GM04503 (cell line): ENCODE measurements around the gene AGAP1.
"Not testable (repeated sequence)": the region's sequence is repeated elsewhere in the genome, so short reads cannot be mapped to it uniquely, and the experiment has no call there.

ENCODE experiments used
- DNase-seq: peaks from one replicate; pipeline ENCODE4 v3.0.0-alpha.2; 2012; ENCODE audit warnings: low read depth

AGAP1 gene

DNA sequence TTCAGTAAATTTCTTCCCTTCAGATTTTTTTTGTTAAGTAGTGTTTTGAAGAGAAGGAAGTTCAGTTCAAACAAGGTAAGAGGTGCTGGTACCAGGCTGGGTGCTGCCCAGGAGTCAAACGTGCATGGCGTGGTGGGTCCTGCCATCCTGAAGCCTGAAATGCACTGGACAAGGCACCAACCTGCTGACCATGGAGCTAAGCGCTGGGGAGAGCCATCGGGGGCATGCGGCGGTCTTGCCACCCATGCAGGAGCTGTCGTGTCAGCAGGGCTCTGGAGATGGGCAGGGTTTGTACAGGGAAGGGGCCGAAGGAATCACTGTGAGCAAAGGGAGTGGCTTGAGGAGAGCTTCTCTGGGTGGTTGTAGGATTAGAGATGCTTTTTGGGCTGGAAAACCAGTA, 547.8 kb downstream of the AGAP1 start:
- DNase-seq, result no peak

DNA sequence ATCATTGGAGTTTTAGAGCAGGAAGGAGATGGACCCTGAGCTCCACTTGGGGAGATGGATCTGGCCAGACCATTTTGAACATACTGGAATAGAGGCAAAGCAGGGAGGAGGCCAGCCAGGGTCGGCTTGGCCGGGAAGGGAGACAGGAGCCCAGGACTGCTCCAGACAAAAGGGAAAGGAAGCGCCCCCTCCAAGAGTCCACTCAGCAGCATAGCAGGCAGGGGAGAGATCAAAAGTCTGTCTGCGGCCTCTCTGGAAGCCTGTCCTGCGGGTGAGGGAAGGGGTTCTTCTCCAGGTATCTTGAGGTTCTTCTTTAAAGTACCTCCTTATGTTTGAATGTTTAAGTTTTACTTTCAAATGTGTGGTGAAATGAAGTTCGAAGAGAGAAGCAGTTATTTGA, 548.2 kb downstream of the AGAP1 start:
- DNase-seq, result no peak

DNA sequence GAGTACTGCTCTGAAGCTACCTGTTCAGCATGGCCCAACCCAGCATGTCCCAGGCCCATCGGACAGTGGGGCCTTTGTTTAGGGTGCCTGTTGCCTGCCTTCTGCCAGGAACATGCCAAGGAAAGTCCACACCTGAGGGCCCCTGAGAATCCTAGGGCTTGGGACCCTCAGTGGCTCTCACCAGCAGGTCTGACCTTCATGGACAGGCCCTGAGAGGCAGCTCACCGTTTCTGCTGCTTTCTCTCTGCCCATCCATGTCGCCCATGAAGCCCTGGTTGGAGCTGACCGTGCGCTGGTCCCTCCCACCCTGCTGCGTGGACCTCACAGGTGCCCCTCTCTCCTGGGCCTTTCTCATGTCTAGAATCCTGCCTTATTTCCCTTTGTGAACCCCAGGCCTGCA, 550.3 kb downstream of the AGAP1 start:
- DNase-seq, result no peak

DNA sequence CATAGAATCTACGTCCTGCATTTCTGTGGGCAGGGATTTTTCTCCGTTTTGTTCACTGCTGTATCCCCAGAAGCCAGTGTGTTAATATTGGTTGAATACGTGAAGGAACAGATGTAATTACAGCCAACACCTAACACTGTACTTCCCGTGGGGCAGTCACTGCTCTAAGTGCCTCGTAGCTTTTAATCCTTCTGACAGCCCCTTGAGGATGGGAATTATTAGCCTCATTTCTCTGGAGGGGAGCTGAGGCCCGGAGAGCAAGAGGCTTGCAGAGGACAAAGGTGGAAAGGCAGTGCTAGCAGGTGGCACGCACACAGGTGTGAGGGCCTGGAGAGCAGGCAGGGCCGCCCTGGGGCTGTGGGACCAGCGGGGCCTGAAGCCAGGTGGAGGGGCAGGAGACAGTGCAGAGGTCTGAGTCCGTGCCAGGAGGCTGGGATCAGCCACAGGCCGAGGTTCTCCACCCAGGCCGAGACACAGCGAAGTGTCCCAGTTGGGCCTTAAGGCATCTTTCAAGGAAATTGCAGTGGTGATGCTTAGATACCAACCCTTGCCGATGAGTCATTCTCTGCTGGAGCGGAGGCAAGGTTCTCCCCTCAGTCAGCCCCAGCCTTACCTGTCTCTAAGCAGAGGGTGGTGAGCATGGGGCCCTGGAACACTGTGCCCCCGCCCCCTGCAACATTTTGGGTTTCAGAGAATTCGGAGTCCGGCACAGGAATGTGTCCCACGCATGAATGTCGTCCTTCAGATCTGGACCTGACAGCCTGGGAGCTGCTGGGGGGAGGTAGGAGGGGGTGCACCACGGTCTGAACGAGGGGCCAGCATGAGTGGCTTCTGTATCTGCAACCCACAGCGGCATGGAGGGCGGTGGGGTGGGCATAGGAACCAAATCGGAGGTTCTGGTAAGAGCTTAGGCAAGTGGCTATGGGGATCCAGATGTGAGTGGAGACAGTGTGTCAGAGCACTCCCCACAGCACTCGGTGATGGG, 551.7 kb downstream of the AGAP1 start:
- DNase-seq, result no peak

DNA sequence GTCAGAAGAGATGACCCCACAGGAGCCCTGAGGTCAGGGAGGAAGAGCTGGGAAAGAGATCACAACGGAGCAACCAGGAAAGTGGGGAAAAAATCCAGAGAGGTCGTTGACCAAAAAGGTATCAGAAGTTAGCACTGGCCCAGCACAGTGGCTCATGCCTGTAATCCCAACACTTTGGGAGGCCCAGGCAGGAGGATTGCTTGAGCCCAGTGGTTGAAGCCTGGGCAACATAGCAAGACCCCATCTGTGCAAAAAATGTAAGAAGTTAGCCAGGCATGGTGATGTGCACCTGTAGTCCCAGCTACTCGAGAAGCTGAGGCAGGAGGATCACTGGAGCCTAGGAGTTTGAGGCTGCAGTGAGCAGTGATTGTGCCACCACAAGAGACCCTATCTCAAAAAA, 552.9 kb downstream of the AGAP1 start:
- no peak for DNase-seq

DNA sequence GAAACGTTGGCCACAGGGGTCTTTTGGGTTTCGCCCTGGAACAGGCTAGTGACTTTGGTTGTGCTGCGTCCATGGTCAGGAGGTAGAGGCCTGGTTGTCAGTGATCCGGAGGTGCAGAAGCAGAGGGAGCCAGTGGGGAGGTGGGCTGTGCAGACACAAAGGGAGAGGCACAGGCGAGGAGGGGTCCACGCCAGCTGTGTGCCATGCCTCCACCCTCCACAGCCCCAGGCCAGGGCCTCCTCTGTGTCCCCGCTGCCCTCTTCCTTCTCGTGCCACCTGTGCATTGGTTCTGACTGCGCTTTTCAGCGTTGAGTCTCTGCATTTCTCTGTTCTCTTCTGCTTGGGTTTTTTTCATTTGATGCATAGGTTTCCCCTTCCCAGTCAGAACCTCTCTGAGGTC, 553.3 kb downstream of the AGAP1 start:
- no peak for DNase-seq

DNA sequence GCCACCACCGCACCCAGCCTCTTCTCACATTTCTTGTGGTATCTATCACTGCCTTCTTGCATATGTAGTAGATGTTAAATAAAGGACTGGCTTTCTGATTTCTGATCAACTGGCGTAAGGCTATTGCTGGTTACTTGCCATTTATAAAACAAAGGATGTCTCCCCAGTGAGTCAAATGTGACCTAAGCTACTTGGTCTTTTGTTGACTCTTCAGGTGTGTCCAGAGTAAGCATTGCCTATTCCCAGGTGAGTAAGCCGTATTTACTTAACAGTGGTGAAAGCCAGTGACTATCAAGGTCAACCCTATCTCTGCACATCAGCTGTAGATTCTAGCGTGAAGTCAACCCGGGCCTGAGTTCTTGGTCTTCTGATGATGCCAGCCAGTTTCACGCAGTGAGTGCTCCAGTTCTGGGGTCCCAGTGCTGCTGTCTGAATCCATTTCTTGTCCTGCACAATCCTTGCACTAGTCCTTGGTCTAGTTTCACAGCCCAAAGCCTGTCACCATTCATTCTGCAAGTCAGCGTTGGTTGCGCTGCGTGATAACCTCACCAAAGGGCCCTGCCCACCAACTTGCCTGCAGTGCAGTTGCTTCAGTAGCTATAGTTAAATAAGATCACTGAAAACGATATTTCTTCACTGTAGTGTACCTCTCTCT, 554.2 kb downstream of the AGAP1 start:
- no peak for DNase-seq

DNA sequence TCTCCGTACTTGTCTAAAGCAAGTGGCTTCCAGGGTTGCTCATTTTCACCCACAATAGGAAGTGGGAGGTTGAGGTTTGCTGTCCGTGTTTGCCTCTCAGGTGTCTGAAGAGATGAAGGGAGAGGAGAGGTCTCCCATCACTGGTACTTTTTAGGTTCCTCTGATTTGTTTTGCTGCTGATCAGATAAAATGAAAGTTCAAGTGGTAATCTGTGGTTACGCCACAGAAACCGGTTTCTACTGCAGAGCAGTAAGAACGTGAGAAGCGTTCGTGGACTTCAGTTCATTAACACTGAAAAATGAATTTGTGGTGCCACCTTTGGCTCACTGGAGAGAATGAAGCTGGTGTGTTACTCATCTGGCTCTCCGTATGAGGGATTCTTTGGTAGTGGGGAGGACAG, 556.1 kb downstream of the AGAP1 start:
- no peak for DNase-seq

DNA sequence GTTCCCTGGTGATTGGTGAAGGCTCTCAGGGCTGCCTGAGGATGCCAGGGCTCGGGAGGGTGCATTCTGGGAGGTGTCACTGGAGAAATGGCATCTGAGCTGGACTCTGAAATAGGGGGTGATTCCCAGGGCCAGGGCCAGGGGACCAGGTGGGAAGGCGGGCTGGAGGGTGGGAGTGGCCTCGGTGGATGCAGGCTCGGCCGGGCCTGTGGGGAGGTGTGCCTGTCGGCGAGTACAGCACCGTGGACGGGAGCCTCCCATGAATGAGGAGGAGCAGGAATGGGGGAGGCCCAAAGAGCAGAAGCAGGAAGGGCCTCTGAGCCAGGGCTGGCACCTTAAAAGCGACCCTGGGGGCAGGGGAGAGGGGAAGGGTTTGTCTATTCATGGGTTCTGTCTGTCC, 557.5 kb downstream of the AGAP1 start:
- DNase-seq, result no peak

DNA sequence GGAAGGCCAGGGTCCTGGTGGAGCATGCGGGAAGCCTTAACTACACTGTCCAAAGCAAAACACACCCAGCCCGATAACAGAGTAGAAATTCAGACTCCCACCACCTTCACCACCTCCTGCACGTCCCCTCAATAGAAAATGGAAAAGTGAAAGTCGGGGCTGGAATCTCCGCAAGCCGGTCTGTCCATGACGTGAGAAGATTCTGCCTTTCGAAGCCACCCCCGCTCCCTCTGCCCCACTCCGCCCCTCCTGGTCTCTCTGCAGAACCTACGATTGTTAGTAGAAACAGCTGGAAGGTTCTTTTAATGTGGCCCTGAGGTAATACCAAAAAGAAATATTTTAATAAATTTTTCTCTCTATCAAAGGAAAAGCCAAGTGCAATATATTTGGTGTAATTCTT, 558.0 kb downstream of the AGAP1 start:
- no peak for DNase-seq

DNA sequence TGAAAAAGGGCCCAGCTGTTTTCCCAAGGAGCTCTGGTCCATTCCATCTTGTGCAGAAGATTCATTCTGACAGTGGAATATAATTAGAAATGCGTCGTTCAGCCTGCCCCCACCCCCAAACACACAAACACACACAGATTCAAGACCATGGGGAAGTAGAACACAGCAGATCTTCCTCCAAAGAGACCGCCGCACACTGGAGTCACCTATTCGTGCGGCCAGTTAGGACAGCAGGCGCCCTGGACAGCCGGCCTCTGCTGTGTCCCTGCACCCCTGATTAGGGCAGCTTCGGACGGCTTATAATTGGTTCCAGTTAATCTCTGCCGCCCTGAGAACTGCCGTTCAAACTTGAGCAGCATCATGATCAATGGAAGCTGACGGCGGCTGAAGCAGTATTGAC, 558.4 kb downstream of the AGAP1 start:
- DNase-seq, result no peak

DNA sequence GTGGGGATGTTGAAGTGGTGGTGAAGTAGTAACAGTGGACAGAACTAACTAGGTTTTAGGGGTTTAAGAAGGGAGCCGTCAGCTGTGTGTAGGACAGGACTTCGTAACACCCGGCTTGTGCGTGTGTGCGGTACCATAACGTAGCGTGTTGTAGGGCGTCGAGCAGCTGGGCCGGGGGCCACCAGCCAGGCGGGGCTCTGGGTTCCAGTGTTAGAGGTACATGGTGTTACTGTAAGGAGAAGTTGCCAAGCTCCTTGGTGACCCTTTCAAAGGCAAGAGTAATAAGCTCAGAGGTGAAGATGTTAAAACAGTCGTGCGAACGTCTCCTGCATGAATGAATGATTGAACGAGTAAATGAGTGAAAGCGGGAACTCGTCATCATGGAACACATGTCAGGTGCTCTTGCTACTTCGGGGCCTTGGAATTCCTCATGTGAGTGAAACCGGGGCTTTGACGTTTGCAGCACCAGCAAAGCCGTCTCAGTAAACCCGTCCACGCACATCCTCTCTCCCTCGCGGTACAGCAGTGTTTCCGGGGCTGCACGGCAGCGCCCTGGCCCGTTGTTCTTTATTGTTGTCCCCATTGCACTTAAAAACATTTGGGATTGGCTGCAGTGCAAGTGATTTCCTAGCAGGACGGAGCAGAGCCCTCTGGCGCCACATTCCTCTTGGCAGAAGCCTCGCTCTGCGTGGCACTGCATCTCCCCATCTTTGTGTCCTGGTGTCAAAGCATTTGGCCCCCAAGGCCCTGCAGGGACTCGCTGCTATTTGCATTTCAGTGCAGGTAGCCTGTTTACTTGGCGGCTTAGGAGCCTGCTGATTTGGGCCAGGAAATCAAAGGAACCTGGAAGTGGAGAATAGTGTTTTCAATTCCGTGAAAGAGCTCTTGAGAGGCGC, 559.3 kb downstream of the AGAP1 start:
- no peak for DNase-seq

DNA sequence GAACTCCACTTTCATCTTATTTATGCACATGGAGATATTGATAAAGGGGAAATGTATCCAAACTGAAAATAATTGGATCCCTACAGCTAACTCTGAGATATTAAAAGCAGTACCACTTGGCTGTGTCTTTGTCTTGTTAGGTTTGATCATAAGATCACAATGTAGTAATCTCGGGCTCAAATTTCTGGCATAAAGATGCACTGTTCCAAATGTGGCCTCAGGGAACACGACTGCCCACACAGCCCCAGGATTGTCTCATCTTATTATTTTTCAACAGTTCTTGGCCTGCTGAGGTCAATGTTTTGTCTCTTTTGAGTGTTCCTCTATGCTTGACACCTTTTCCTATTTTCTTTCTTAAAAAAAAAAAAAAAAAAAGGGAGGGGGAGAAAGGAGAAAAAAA, 560.3 kb downstream of the AGAP1 start:
- no peak for DNase-seq

DNA sequence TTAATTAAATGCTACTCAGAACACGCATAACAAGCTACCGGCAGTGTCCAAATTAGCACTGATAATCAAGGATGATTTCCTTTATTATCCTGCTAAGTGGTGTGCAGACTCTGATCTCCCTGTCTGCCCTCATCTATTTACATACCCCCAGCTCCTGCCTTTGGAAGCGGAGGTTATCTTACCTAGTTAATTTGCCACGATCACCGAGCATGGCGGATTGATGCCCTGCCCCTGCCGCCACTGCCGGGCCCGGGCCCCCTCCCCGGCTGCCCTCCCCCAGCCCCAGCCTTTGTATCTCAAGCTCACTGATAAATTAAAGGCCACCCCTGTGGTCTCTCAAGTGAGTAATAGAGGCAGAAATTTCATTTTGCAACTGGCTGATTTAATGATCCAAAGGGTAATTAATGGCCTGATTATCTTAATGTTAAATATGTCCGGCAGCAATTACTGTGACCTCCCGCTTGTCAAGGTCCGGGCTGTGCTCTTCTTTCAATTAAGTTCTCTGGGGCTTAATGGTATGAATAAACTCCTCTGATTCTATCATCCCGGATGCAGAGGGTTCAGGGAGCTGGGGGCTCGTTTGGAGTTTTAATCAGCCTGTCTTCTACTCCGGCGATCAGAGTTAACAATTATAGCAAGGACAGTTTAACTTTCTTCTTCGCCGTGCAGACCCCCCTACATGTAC, 560.9 kb downstream of the AGAP1 start:
- DNase-seq, result no peak

DNA sequence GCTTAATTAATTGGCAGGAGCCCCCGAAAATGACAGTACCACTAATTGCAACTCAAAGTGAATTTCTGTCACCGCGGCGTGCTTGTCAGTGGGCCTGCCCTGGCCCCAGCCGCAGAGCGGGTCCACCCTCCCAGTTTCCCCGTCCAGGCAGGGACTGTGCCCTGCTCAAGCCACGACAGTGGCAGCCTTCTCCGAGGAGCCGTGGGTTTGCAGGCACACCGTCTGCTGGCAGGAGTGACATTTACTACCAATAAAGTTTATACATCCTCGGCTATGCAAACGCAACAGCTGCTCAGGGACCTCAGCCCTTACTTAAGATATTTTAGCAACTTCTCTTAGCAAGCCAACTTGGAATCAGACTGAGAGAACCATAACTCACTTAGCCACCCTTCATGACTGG, 561.6 kb downstream of the AGAP1 start:
- DNase-seq, result no peak

DNA sequence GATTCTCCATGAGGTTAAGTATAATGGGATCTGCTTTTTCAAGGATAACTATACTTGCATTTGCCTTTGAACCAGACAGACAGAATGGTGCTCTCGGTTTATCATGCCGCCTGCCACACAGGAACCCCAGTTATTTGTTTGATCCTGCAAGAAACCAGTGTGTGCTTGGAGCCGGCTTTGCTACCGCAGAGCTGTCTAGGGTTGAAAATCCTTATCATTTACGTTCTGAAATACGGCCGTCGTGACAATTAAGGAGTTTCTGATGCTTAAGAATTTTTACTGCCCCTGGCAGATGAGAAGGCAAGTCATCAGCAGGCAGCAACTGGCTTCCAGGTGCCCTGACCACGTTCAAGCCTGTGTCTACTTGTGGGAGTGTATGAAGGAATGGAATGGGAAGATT, 562.3 kb downstream of the AGAP1 start:
- no peak for DNase-seq

DNA sequence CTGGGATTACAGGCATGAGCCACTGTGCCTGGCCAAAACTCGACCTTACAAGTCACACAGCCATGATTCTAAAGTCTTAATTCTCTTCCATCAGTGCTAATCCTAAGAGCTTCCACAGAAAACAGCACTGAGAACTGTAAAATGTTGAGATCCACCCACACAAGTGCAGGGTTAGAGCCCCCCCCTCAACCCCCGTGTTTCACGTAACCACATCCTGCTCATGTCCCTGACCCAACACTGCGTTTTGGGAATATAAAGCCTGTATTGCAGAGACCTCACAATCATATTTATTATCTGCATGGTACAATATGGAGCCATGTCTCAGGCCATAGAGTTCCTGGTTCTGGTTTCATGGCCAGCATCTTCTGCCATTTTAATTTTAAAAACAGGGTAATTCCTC, 563.5 kb downstream of the AGAP1 start:
- DNase-seq, result no peak

DNA sequence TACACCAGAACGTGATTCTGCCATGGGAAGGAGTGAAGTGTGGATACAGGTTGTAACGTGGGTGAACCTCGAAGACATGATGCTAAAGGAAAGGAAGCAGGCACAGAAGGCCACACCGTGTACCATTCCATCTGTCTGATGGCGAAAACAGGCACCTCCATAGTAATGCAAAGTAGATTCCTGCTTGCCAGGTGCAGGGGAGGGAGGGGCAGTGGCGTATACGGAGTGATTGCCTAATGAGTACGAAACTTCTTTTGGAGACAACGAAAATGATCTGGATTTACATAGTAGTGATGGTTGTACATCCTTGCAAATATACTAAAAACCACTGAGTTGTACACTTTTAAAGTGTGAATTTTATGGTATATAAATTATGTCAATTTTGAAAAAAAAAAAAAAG, 567.7 kb downstream of the AGAP1 start:
- no peak for DNase-seq

DNA sequence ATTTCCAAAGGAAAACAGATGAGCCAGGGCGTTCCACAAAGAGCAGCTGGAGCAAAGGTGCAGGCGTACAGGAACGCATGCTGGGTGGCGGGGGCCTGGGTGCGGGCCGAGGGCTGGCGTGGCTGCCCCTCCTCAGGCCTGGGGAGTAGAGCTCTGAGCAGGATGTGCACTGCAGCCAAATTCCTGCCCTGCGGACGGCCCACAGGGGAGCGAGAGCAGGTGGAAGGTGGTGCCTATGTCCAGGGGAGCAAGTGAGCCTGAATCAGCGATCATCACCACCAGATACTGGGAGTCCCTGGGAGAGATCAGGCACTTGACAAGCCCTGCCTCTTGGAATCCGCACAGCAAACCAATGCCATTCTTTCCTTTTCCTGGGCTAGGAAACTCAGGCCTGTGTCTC, 568.1 kb downstream of the AGAP1 start:
- DNase-seq, result no peak

DNA sequence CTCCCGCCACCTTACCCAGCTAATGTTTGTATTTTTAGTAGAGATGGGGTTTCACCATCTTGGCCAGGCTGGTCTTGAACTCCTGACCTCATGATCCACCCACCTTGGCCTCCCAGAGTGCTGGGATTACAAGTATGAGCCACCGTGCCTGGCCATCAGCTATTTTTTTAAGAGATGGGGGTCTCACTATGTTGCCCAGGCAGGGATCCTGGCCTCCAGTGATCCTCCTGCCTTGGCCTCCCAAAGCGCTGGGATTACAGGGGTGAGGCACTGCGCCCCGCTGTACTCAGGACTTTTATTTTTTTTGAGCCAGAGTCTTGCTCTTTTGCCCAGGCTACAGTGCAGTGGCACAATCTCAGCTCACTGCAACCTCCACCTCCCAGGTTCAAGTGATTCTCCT, 569.0 kb downstream of the AGAP1 start:
- not testable (repeated sequence) for DNase-seq

DNA sequence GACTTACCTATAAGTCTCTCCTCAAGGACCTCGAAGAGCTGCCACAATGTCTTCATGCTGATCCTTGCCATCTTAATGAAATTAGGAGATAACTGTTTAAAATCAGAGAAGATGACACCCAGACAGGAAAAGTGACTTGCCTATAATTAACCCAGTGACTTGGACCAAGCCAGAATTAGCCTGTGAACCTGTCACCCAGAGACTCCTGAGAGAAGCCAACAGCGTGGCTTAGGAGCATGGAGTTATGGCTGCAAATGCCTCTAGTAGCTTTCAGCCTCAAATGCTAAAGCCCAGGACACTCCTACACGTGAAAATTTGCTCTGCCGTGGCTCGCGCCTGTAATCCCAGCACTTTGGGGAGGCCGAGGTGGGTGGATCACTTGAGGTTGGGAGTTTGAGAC, 570.2 kb downstream of the AGAP1 start:
- DNase-seq, result no peak
